ENCODE results near the gene UGT1A7.
"Not testable (repeated sequence)": the region's sequence is repeated elsewhere in the genome, so short reads cannot be mapped to it uniquely, and the experiment has no call there.

Gene UGT1A7

DNA sequence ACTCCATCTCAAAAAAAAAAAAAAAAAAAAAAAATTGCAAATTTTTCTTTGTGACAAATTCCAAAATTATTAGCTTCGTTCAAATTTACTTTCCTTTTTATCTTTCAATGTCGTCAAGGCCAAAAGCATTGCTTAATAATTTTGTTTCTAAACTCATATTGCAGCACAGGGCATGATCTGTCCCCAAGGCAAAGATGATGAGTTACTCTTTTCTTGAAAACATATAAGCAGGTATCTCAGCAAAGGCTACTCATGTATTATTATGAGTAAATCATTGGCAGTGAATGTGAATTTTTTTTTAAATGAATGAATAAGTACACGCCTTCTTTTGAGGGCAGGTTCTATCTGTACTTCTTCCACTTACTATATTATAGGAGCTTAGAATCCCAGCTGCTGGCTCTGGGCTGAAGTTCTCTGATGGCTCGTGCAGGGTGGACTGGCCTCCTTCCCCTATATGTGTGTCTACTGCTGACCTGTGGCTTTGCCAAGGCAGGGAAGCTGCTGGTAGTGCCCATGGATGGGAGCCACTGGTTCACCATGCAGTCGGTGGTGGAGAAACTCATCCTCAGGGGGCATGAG is at the start of gene UGT1A7:
Gene UGT1A7, plus strand, starts transcription at position 381 of the 579 bp plus-strand sequence. Its CDS starts 37 bp downstream, at position 418.
- no peak for DNase-seq (ENCODE audit: low read depth)

GRCh38 chr2:233636306-233636705 is 45.4 kb upstream of the UGT1A7 start, which contains the start of gene UGT1A10:
Gene UGT1A10 (plus strand): TSS chr2:233636448. CDS start chr2:233636523, 75 bp downstream.
- DNase-seq (ENCODE audit: low read depth), result not testable (repeated sequence)

- no peak for DNase-seq (ENCODE audit: low read depth)
Observed at GRCh38 chr2:233638836-233639235, 42.9 kb upstream of the UGT1A7 start.

DNA sequence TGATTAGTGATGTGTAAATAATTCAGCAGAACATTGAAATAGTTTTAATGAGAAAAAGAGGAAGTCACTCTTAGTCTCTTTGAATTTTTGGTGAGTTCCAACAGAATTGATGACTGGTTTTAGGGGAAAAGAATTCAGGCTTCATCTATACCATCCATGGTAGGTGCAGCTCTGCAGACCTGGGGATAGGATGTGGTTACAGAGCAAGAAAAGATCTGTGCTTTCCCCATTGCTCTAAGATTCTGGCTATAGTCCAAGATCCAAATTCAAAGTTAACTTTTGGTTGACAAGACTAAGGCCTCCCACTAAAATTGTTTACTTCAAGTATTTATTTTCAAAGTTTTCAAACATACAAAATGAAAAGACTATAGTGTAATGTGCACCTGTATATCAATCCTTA is 41.8 kb upstream of the UGT1A7 start:
- DNase-seq (ENCODE audit: low read depth), result no peak

DNA sequence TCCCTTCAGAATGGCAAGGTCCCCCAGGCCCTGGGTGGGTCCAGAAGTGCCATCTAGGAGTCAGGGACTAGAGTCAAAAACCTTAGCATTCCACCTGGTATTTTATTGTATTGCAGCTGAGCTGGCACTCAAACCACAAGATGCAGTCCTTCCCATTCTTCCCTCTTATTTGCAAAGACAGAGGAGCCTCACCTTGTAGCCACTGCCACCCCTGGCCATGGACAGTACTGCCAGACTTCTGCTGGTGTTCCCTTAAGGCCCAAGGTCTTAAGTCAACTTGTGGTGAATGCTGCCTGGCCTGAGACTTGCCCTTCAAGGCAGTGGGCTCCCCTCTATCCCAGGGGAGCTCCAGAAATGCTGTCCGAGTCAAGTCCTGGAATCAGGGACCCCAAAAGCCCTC is 38.6 kb upstream of the UGT1A7 start:
- no peak for DNase-seq (ENCODE audit: low read depth)

GRCh38 chr2:233646033-233646432 is 35.7 kb upstream of the UGT1A7 start:
- not testable (repeated sequence) for DNase-seq (ENCODE audit: low read depth)

- no peak for DNase-seq (ENCODE audit: low read depth)
Observed at GRCh38 chr2:233650981-233651380, 30.7 kb upstream of the UGT1A7 start.

GRCh38 chr2:233651430-233651829 is 30.3 kb upstream of the UGT1A7 start:
- DNase-seq (ENCODE audit: low read depth), result no peak

DNA sequence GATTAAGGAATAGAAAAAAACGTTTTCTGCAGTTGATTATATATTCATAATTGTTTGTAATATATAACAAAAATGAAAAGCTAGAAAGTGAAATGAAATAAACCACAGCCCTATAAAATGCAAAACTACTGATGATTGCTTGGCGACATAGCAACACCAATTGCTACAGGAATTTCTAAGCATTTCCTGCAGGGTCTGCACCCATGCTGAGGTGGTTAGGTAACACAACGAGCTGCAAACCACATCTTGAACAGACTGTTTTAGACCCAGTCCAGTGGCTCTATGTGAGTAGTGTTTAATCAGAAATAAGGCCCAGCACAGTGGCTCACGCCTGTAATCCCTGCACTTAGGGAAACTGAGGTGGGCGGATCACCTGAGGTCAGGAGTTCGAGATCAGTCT is 27.2 kb upstream of the UGT1A7 start:
- no peak for DNase-seq (ENCODE audit: low read depth)

- DNase-seq (ENCODE audit: low read depth), result no peak
Observed at GRCh38 chr2:233655043-233655442, 26.7 kb upstream of the UGT1A7 start.

- DNase-seq (ENCODE audit: low read depth), result not testable (repeated sequence)
Observed at GRCh38 chr2:233655943-233656342, 25.8 kb upstream of the UGT1A7 start.

GRCh38 chr2:233656443-233656842 is 25.3 kb upstream of the UGT1A7 start:
- DNase-seq (ENCODE audit: low read depth), result no peak

GRCh38 chr2:233658610-233659009 is 23.1 kb upstream of the UGT1A7 start:
- no peak for DNase-seq (ENCODE audit: low read depth)

DNA sequence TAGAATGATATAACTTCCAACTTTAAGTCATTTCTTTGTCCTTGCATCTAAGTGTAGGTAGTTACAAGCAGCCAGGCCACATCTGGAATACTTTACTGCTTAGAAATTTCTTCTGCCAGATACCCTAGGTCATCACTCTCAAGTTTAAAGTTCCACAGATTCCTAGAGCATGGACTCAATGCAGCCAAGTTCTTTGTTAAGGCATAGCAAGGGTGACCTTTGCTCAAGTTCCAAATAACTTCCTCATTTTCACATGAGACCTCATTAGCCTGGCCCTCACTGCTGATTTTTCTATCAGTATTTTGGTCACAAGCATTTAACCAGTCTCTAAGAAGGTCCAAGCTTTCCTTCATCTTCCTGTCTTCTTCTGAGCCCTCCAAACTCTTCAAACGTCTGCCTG is 17.8 kb upstream of the UGT1A7 start:
- DNase-seq (ENCODE audit: low read depth), result no peak

DNA sequence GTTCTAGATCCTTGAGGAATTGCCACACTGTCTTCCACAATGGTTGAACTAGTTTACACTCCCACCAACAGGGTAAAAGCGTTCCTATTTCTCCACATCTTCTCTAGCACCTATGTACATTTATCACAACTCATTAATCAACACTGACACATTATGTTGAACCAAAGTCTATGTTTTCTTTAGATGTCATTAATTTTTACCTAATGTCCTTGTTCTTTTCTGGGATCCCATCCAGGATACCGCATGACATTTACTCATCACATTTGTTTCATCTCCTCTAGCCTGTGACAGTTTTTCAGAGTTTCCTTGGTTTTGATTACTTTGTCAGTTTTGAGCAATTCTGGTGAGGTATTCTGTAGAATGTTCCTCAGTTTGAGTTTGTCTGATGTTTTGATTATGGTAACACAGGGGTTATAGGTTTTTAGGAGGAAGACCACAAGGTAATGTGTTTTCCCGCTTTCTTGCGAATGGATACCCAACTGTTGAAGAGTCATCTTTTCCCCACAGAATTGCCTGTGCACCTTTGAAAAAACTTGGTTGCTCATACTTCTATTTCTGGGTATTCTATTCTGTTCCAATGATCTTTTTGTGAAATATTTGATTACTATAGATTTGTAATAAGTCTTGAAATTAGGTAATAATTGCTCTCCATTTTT is 13.0 kb upstream of the UGT1A7 start:
- DNase-seq (ENCODE audit: low read depth), result no peak

DNA sequence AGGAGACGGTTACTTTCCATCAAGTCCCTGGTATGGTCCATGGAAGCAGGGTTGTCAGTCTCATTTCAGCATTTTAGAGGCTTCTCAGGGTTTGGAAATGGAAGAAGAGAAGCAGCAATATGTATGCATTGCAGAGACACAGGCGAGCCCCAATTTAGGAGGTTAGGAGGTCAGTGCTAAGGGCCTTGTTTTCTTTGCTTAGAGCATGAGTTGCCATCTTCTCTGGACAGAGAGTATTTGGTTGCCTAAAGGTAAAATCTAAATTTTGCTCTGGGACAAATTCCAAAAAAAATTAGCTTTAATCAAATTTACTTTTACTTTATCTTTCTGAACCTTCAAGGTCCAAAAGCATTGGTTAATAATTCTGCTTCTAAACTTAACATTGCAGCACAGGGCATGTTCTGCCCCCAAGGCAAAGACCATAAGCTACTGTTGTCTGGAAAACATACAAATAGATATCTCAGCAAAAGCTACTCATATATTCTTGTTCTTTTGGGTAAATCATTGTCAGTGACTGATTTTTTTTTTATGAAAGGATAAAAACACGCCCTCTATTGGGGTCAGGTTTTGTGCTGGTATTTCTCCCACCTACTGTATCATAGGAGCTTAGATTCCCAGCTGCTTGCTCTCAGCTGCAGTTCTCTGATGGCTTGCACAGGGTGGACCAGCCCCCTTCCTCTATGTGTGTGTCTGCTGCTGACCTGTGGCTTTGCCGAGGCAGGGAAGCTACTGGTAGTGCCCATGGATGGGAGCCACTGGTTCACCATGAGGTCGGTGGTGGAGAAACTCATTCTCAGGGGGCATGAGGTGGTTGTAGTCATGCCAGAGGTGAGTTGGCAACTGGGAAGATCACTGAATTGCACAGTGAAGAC is 10.2 kb upstream of the UGT1A7 start, which contains the start of gene UGT1A9:
Gene UGT1A9, plus strand, starts transcription at position 609 of the 872 bp plus-strand sequence. Its CDS starts 37 bp downstream, at position 646.
- no peak for DNase-seq (ENCODE audit: low read depth)

DNA sequence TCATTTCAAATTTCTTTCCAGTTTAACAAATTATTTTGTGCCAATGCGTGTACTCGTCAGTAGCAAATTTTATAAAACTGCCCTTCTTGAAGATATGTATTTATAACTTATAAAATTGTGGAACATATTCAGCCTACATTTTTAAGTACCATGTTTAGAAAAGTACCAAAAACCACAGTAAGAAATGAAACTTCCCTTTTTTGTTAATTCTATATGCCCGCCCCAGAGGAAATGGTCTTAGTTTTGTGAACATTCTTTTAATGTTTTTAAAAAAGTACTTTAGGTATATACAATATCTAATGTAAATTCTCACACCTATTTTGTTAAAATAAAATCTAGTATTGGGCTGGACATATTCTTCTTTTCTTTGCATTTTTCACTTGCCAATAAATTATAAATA is 8.8 kb upstream of the UGT1A7 start:
- no peak for DNase-seq (ENCODE audit: low read depth)

DNA sequence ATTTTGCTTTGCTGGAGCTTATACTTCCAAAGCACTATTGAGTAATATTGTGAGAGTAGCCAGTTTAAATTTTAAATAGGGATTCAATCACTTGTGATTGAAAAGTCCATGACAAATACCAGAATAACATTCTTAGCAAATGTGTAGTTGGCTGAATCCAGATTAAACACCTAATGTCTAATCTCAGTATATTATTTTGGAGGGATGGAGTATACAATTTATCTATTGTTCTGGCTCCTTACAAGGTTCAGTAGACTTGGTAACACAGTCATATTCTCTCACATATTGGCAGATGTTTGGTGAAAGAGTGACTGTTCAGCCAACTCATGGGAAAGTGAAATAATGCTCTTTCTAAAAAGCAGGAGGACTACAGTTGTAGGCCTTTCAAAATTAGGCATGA is 7.8 kb upstream of the UGT1A7 start:
- no peak for DNase-seq (ENCODE audit: low read depth)

GRCh38 chr2:233674314-233674713 is 7.4 kb upstream of the UGT1A7 start:
- DNase-seq (ENCODE audit: low read depth), result no peak

DNA sequence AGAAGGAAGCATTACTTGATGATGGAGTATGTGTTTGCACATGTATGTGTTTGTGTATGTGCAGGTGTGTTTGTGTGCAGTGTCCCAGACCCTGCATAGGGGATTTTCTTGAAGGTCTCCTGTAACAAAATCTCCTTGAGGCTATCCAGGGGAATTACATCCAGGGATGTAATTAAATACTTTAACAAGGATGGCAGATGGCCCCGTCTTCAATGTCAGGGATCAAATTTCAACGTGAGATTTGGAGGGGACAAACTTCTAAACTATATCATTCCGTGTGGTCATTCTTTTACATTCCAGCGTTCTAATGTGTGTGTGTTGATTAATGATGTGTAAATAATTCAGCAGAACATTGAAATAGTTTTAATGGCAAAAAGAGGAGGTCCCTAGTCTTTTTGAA is 6.7 kb upstream of the UGT1A7 start:
- DNase-seq (ENCODE audit: low read depth), result no peak

DNA sequence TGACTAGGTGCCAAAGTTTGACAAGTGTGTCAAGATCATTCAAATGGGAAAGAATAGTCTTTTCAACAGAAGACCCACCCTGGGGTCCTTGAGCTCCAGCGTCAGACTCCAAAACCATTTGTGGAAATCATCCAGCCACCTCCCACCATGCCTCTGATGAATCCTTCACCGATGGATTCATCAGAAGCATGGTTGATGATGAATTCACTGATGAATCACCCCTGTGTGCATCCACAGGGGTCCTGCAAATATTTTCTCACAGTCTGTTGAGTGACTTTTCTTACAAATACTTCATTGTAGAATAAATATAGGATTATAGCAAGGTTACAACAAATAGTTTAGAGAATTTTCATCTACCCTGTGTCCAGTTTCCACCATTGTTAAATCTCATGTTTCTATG is 5.7 kb upstream of the UGT1A7 start:
- DNase-seq (ENCODE audit: low read depth), result no peak

GRCh38 chr2:233679196-233679595 is 2.5 kb upstream of the UGT1A7 start:
- no peak for DNase-seq (ENCODE audit: low read depth)
